ENCODE measurements around the gene ARFGEF3.
"Not testable (repeated sequence)": the region's sequence is repeated elsewhere in the genome, so short reads cannot be mapped to it uniquely, and the experiment has no call there.

ARFGEF3 gene

DNA sequence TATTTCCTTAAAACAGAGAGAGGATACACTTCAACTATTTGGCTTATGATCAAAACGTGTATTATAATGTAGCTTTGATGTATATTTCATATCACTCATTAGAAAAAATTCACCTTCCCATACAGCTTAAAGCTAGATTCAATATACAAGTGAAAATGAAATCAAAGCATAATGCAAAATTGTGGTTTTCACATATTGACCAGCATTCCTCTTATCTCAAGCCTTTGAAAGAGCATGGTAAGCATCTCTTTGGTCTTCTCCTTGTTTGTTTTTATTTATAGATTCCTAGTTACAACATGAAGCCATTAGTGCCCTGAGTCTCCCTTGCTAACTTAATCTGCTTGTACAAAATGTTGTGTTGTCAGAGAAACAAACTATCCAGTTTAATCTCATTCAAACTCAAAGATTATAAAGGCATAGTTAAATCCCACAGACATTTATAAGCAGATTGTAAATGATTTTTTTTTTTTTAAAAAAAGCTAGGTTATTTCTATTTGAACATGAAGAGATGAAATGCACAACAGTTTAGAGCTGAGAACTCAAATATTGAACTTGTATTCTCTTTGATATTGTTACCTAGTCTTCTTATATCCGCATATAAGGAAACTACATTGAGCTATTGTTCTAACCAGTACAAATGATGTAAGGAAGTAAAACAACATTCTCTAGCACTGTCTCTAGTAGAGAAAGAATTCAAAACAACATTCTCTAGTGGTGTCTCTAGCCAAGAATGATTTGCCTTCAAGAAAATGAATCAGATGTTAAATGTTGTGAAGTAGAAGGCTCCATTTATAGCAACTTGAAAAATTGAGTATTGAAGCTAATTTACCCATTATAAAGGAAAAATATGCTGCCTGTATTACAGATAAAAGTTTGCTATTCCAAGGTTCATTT, 184.8 kb downstream of the ARFGEF3 start:
- no peak for DNase-seq (ENCODE audit: low read depth in 1 of 2, low spot score in 1 of 2)

DNA sequence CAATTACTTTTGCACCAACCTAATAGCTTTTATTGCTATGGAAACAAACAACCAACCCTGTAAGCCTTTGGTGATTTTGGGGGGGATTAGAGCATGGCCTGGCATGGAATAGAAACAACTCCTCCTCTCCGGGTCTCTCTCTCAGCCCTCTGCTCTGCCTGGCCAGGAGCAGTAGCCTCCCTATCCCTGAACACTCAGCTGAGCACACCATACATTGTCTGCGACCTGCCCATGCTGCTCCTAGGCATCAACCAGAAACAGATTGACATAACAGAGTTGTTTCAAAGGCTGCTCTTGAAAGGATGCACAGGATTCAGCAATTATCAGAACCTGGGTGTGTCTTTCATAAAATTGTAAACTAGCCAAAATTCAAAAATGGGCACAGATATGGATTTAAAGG, 186.1 kb downstream of the ARFGEF3 start:
- DNase-seq (ENCODE audit: low read depth in 1 of 2, low spot score in 1 of 2) = no peak

- no peak for DNase-seq (ENCODE audit: low read depth in 1 of 2, low spot score in 1 of 2)
Observed at GRCh38 chr6:138349891-138350290, 188.2 kb downstream of the ARFGEF3 start.

GRCh38 chr6:138357928-138358327, 196.2 kb downstream of the ARFGEF3 start:
- DNase-seq (ENCODE audit: low read depth in 1 of 2, low spot score in 1 of 2) = no peak

DNA sequence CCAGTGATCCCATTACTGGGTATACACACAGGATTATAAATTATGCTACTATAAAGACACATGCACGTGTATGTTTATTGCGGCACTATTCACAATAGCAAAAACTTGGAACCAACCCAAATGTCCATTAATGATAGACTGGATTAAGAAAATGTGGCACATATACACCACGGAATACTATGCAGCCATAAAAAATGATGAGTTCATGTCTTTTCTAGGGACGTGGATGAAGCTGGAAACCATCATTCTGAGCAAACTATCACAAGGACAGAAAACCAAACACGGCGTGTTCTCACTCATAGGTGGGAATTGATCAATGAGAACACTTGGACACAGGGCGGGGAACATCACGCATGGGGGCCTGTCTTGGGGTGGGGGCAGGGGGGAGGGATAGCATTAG, 206.9 kb downstream of the ARFGEF3 start:
- DNase-seq (ENCODE audit: low read depth in 1 of 2, low spot score in 1 of 2) = not testable (repeated sequence)

GRCh38 chr6:138370631-138371451, 209.1 kb downstream of the ARFGEF3 start:
- DNase-seq (ENCODE audit: low read depth in 1 of 2, low spot score in 1 of 2) = no peak

- no peak for DNase-seq (ENCODE audit: low read depth in 1 of 2, low spot score in 1 of 2)
Observed at GRCh38 chr6:138371452-138371711, 209.6 kb downstream of the ARFGEF3 start.

DNA sequence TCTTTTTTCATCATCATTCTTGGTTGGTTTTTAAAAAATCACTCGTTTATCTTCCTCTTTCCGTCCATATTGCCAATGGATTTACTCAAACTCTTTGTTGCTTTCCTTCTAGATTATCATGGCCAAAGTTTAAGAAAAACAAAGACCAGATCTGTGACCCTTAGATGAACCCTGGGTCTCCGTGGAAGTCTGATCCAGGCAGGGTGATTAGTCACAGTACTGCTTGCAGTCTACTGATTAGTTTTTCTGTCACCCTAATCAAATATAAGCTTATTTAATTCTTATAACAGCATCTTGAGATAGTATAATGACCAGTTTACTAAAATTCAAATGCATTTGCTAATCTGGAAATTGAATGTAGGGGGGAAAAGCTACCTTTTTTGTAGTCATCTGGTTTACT, 210.0 kb downstream of the ARFGEF3 start:
- DNase-seq (ENCODE audit: low read depth in 1 of 2, low spot score in 1 of 2) = no peak

DNA sequence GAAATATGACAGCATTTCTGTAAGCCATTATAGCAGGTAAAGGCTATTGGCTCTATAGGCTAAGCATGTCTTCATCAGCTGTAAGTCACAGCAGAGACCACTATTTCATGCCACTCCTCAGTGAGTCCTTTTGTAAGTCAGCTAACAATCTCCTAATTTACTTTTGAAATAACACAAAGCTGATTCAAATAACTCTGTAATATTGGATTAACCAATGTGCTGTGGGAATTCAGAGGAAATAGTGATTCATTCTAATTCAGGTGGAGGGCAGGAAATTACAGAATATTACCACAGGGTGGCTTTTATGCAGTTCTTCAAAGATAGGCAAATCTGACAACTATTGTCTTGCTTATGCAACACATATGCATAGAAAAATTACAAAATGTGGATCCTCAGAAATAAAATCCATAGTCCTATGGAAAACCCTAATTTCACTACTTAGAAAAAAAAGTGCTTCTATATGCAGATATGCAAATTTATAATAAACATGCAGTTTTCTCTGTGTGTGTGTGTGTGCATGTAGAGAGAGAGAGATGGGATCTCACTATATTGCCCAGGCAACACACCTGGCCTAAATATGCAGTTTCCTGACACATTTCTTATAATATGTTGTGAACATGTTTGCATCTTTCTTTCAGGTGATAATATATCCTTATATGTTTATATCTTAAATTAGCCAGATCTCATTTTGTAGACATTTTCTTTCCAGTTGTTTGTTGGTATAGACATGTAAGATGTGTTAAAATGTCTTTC, 211.1 kb downstream of the ARFGEF3 start:
- DNase-seq (ENCODE audit: low read depth in 1 of 2, low spot score in 1 of 2) = no peak

DNA sequence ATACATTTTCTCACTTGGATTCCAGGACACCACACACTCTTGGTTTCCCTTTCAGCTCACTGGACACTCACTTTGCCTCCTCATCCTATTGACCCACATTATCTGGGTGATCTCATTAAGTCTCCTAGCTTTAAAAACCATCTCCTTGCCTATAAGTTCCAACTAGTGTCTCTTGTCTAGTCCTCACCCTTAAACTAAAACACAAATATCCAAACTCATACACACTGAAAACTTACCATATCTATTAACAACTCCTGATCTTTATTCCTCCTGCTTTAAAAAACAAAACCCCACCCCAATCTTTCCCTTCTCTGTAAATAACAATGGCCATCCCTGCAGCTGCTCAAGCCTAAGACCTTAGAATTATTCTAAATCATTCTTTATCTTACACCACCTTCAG, 212.5 kb downstream of the ARFGEF3 start:
- no peak for DNase-seq (ENCODE audit: low read depth in 1 of 2, low spot score in 1 of 2)

- no peak for DNase-seq (ENCODE audit: low read depth in 1 of 2, low spot score in 1 of 2)
Observed at GRCh38 chr6:138374815-138375214, 213.1 kb downstream of the ARFGEF3 start.

GRCh38 chr6:138377042-138377441, 215.3 kb downstream of the ARFGEF3 start:
- DNase-seq (ENCODE audit: low read depth in 1 of 2, low spot score in 1 of 2) = no peak

DNA sequence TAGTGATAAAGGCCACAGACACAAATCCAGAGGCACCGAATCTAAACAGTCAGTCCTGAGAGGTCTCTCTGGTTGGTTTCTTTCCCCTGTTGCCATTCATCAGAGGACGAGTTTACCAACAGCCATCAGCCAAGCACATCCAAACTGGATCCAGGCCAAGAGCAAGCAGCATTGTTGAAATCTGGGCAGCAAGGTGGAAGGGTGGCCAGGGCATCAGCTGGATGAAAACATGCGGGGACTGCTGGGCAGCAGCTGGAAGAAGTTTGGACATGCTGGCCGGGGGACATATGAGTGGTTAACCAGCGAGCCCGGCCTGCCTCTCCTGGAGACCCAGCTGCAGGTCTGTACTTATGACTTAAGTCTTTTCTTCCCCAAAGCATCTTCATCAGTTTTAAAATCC, 216.1 kb downstream of the ARFGEF3 start, which contains the start of gene SMIM28:
TSS of gene SMIM28 (plus strand) at position 62 of the 400 bp plus-strand sequence. CDS start at position 230, 168 bp downstream.
- DNase-seq (ENCODE audit: low read depth in 1 of 2, low spot score in 1 of 2) = no peak

GRCh38 chr6:138378463-138378862, 216.7 kb downstream of the ARFGEF3 start:
- DNase-seq (ENCODE audit: low read depth in 1 of 2, low spot score in 1 of 2) = no peak

DNA sequence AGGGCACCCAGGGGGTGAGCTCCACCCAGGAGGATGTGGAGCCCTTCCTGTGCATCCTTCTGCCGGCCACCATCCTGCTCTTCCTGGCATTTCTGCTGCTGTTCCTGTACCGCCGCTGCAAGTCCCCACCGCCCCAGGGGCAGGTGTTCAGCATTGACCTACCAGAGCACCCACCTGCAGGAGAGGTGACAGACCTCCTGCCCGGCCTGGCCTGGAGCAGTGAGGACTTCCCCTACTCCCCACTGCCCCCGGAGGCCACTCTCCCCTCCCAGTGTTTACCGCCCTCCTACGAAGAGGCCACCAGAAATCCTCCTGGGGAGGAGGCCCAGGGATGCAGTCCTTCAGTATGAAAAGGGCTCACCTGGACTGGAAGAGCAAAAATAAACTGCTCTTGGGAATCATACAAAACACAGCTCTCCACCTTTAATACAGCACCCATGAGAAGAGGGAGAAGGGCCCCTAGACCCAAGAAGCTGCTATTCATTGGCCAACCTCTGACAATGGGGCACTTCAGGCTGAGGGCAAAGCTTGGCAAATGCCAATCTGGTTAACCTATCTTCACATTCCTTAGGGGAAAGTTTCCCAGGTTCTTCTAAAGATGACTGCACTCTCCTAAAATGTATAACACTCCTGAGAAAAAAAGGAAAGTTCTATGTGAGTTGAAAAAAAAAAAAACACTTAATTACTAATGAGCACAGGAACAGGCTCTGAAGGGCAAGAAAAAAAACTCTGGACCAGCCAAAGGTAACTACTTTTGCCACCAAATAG, 220.9 kb downstream of the ARFGEF3 start:
- DNase-seq (ENCODE audit: low read depth in 1 of 2, low spot score in 1 of 2) = no peak

DNA sequence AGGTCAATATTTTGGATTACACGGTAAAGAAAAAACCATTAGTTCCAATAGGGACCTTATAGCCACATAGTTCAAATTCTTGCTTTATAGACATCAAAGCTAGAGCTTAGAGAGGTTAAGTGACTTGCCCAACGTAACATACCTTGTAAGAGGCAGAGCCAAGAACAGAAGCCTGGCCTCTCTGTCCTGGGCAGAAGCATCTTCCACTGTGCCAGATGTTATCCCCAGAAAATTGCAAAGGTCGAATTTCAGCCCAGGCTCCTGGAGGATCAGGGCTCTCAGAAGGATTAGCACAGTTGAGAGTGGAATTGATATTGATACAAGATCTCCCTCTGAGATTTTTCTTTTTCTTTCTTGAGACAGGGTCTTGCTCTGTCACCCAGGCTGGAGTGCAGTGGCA, 222.0 kb downstream of the ARFGEF3 start:
- no peak for DNase-seq (ENCODE audit: low read depth in 1 of 2, low spot score in 1 of 2)

GRCh38 chr6:138386897-138387296, 225.2 kb downstream of the ARFGEF3 start:
- no peak for DNase-seq (ENCODE audit: low read depth in 1 of 2, low spot score in 1 of 2)

DNA sequence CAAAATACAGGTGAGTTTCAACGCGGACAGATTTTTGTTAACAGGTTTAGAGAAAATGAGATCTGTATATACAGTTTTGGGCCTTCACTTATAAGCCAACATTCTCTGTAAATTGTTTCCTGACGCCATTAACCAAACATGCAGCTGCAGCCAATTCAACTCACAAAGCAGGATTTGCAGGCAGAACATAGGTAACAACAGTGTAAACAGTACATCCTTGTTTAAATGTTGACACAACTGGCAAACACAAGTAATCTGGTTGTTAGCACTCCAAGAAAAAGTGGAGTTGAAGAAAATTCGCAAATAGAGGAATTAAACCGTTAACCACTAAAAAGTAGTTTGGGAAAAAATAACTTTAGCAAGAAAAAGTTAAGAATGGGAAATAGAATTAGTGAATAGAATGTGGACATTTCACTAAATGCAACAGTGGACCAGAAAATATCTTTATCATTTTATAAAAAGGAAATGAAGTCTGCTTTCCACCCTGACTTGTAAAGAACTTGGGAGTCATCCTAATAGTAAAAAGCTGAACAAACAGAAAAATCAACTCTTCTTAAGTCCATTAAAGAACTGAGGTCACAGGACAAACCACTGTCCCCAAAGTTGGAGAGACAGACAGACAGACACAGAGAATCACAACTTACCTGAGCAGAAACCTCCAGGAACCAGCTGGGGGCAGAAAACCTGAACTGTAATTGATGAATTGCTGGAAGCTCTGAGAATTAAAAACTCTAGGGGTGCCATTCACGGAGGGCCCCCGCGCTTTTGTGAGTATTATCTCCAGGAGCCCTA, 226.0 kb downstream of the ARFGEF3 start:
- no peak for DNase-seq (ENCODE audit: low read depth in 1 of 2, low spot score in 1 of 2)

- no peak for DNase-seq (ENCODE audit: low read depth in 1 of 2, low spot score in 1 of 2)
Observed at GRCh38 chr6:138389551-138389950, 227.8 kb downstream of the ARFGEF3 start.

Measured in activated CD4-positive, alpha-beta T cell treated with anti-CD3 and anti-CD28 coated beads, Interleukin-2, amount 50 U/mL, for 24 hours (primary cell).